ENCODE results near the gene NUP42. TPM values are rescaled to one million over a fixed set of nuclear protein-coding genes. Genes with fewer than 3 reads are reported as not detected.

NUP42 gene
- total and polyA plus RNA-seq, 2 donors (not counting 1 experiment from before 2014, with no cell fraction given), result 13.1 to 28.2 TPM

DNA sequence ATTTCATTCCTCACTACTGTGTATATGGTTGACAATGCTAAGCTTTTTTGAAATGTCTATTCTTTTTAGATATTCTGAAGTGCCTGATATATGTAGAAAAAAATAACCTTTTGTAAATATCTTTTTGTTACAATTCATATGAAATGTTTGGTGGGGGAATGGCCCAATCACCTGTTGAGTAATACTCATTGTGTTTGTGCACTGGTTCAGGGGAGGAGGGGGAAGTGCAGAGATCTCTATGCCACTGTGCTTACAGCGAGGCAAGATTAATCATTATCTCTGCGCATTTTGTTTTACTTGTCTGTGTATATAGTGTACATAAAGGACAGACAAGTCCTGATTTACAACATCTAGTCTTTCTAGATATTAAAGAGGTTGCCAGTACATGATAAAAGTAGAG is 25.2 kb downstream of the NUP42 start:
- no peaks in the 10 kb centered on the region for H3K79me2 ChIP-seq (ENCODE audit: control insufficient read depth, insufficient read depth, low read length)
- H3K9ac ChIP-seq (ENCODE audit: insufficient read depth, low read length), result no peak overlapping the region
- no peaks in the 10 kb centered on the region for H3K9me3 ChIP-seq (ENCODE audit: control insufficient read depth, insufficient read depth, low read depth, low read length)
- H4K20me1 ChIP-seq (ENCODE audit: control insufficient read depth, extremely low read depth, insufficient read depth, low read length), result no peaks in the 10 kb centered on the region
- H3K4me1 ChIP-seq (ENCODE audit: control insufficient read depth, extremely low read depth, insufficient read depth, low read length), result no peaks in the 10 kb centered on the region
- TF ChIP-seq EZH2 (IDR thresholded peaks at IDR 0.05; ENCODE audit: low read length, missing control alignments), result no peak
- TF ChIP-seq, protein P1, sequence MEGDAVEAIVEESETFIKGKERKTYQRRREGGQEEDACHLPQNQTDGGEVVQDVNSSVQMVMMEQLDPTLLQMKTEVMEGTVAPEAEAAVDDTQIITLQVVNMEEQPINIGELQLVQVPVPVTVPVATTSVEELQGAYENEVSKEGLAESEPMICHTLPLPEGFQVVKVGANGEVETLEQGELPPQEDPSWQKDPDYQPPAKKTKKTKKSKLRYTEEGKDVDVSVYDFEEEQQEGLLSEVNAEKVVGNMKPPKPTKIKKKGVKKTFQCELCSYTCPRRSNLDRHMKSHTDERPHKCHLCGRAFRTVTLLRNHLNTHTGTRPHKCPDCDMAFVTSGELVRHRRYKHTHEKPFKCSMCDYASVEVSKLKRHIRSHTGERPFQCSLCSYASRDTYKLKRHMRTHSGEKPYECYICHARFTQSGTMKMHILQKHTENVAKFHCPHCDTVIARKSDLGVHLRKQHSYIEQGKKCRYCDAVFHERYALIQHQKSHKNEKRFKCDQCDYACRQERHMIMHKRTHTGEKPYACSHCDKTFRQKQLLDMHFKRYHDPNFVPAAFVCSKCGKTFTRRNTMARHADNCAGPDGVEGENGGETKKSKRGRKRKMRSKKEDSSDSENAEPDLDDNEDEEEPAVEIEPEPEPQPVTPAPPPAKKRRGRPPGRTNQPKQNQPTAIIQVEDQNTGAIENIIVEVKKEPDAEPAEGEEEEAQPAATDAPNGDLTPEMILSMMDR (conservative IDR thresholded peaks at IDR 0.05 in 1 of 2, IDR thresholded peaks at IDR 0.05 in 1 of 2; ENCODE audit: low read depth in 1 of 2, low read length in 2 of 2), result no peak
- H2AFZ ChIP-seq (ENCODE audit: low read length), result no peak overlapping the region
- DNase-seq (ENCODE audit: low read depth in 2 of 2), result no peak
- H3K4me2 ChIP-seq (ENCODE audit: extremely low read depth, insufficient read depth, low read length), result no peak overlapping the region
- H3K27ac ChIP-seq (ENCODE audit: insufficient read depth, low read length), result no peak overlapping the region
- H3K27me3 ChIP-seq (ENCODE audit: control insufficient read depth, insufficient read depth, low read length), result no peaks in the 10 kb centered on the region
- H3K4me3 ChIP-seq (replicated peaks in 1 of 4; ENCODE audit: control extremely low read depth in 1 of 4, insufficient read depth in 1 of 4, low read depth in 3 of 4, low read length in 4 of 4), result no peak overlapping the region
- no peaks in the 10 kb centered on the region for H3K36me3 ChIP-seq (ENCODE audit: control insufficient read depth, insufficient read depth, low read length)

- Histone ChIP-seq H3K4me1 (ENCODE audit: control insufficient read depth, extremely low read depth, insufficient read depth, low read length) (no peaks in the 10 kb centered on the region), H3K4me2 (ENCODE audit: extremely low read depth, insufficient read depth, low read length) (no peak overlapping the region), H4K20me1 (ENCODE audit: control insufficient read depth, extremely low read depth, insufficient read depth, low read length) (no peaks in the 10 kb centered on the region), H3K9me3 (ENCODE audit: control insufficient read depth, insufficient read depth, low read depth, low read length) (no peaks in the 10 kb centered on the region), H3K9ac (ENCODE audit: insufficient read depth, low read length) (no peak overlapping the region), H3K36me3 (ENCODE audit: control insufficient read depth, insufficient read depth, low read length) (no peaks in the 10 kb centered on the region), H3K27ac (ENCODE audit: insufficient read depth, low read length) (no peak overlapping the region), H2AFZ (ENCODE audit: low read length) (no peak overlapping the region), H3K79me2 (ENCODE audit: control insufficient read depth, insufficient read depth, low read length) (no peaks in the 10 kb centered on the region), H3K27me3 (ENCODE audit: control insufficient read depth, insufficient read depth, low read length) (no peaks in the 10 kb centered on the region), H3K4me3 (replicated peaks in 1 of 4; ENCODE audit: control extremely low read depth in 1 of 4, insufficient read depth in 1 of 4, low read depth in 3 of 4, low read length in 4 of 4) (no peak overlapping the region)
- peak in 1 of 2 donors; percentile 3 for DNase-seq (ENCODE audit: low read depth in 2 of 2)
- no peak for TF ChIP-seq EZH2 (IDR thresholded peaks at IDR 0.05; ENCODE audit: low read length, missing control alignments)
- TF ChIP-seq, protein P1 (conservative IDR thresholded peaks at IDR 0.05 in 1 of 2, IDR thresholded peaks at IDR 0.05 in 1 of 2; ENCODE audit: low read depth in 1 of 2, low read length in 2 of 2), result no peak
Measured at GRCh38 chr7:23207884-23208283, 26.0 kb downstream of the NUP42 start.

- Histone ChIP-seq H3K27ac (ENCODE audit: insufficient read depth, low read length) (no peak overlapping the region), H3K4me3 (replicated peaks in 1 of 4; ENCODE audit: control extremely low read depth in 1 of 4, insufficient read depth in 1 of 4, low read depth in 3 of 4, low read length in 4 of 4) (no peak overlapping the region), H3K9me3 (ENCODE audit: control insufficient read depth, insufficient read depth, low read depth, low read length) (no peaks in the 10 kb centered on the region), H2AFZ (ENCODE audit: low read length) (no peak overlapping the region), H3K4me2 (ENCODE audit: extremely low read depth, insufficient read depth, low read length) (no peak overlapping the region), H3K9ac (ENCODE audit: insufficient read depth, low read length) (no peak overlapping the region), H4K20me1 (ENCODE audit: control insufficient read depth, extremely low read depth, insufficient read depth, low read length) (no peaks in the 10 kb centered on the region), H3K4me1 (ENCODE audit: control insufficient read depth, extremely low read depth, insufficient read depth, low read length) (no peaks in the 10 kb centered on the region), H3K79me2 (ENCODE audit: control insufficient read depth, insufficient read depth, low read length) (no peaks in the 10 kb centered on the region), H3K36me3 (ENCODE audit: control insufficient read depth, insufficient read depth, low read length) (no peaks in the 10 kb centered on the region), H3K27me3 (ENCODE audit: control insufficient read depth, insufficient read depth, low read length) (no peaks in the 10 kb centered on the region)
- DNase-seq (ENCODE audit: low read depth in 2 of 2), result no peak
- TF ChIP-seq, protein P1 (conservative IDR thresholded peaks at IDR 0.05 in 1 of 2, IDR thresholded peaks at IDR 0.05 in 1 of 2; ENCODE audit: low read depth in 1 of 2, low read length in 2 of 2), result no peak
- no peak for TF ChIP-seq EZH2 (IDR thresholded peaks at IDR 0.05; ENCODE audit: low read length, missing control alignments)
Measured at GRCh38 chr7:23208316-23208715, 26.5 kb downstream of the NUP42 start.

All from fibroblast of lung (primary cell).